K562 (cell line): ENCODE results near the gene TUBB2A. TPM values are rescaled to one million over a fixed set of nuclear protein-coding genes. Genes with fewer than 3 reads are reported as not detected.
A peak's percentile ranks its signal among the peaks of the same experiment; 100 is the strongest.

Source experiments
- EGR1 ChIP-seq: fragments of 450-650 bp; conservative IDR thresholded peaks from 2 replicates; pipeline ENCODE4 v1.6.1; 2017; ENCODE audit warnings: mild to moderate bottlenecking
- EHMT2 ChIP-seq: fragments of 450-650 bp; IDR thresholded peaks from 2 replicates; pipeline ENCODE4 v1.6.1; 2018; ENCODE audit warnings: antibody characterized with exemption
- EP300 ChIP-seq: IDR thresholded peaks from 2 replicates; pipeline ENCODE4 v1.6.1; 2012; ENCODE audit warnings: low read length, improper control_type of control experiment
- KDM1A ChIP-seq, 2 experiments: fragments of 450-650 bp; IDR thresholded peaks; 2 replicates each; pipeline ENCODE4 v1.6.1; 2016; ENCODE audit warnings: mild to moderate bottlenecking in 2 of 2
- MBD2 ChIP-seq: sonication (generic); IDR thresholded peaks from 2 replicates; pipeline ENCODE4 v1.6.1; 2016; ENCODE audit warnings: low read depth, borderline replicate concordance
- MTA1 ChIP-seq: fragments of 450-650 bp; IDR thresholded peaks from 2 replicates; pipeline ENCODE4 v1.6.1; 2017; ENCODE audit warnings: borderline replicate concordance
- PKNOX1 ChIP-seq: fragments of 450-650 bp; IDR thresholded peaks from 2 replicates; pipeline ENCODE4 v1.6.1; 2016
- POLR2AphosphoS5 ChIP-seq: IDR thresholded peaks from 2 replicates; pipeline ENCODE4 v1.6.1; 2011; ENCODE audit warnings: mild to moderate bottlenecking, low read depth, low read length, moderate library complexity; ENCODE audit not compliant: control insufficient read depth, insufficient read depth
- POLR2B ChIP-seq: fragments of 450-650 bp; IDR thresholded peaks from 2 replicates; pipeline ENCODE4 v1.6.1; 2018; ENCODE audit warnings: low read depth; ENCODE audit not compliant: partially characterized antibody
- SMARCE1 ChIP-seq: fragments of 450-650 bp; IDR thresholded peaks from 2 replicates; pipeline ENCODE4 v1.7.1; 2016; ENCODE audit warnings: mild to moderate bottlenecking
- polyA plus RNA-seq, 8 experiments: library from polyadenylated mRNA; depleted of rRNA in 4 of 8; stranded (reverse) in 5 of 8; unstranded in 3 of 8; fragments of >200 nt; fragmentation: Nextera tagmentation in 2 of 8; fragmentation: Illumina TruSeq in 1 of 8; extraction: Ambion mirVana in 2 of 8; extraction: Trizol in 1 of 8; gene quantifications; 2 replicates each; pipeline versions ENCODE4 v1.2.1 to v1.2.3, GENCODE V29; 2011 to 2014; ENCODE audit warnings: inconsistent platforms in 1 of 8, missing spikeins in 1 of 8
- total RNA-seq, 7 experiments: library from RNA; depleted of rRNA in 6 of 7; stranded (reverse); fragments of >200 nt in 6 of 7; fragmentation: Illumina TruSeq in 2 of 7; extraction: Trizol in 2 of 7; gene quantifications; 2 replicates each; pipeline versions ENCODE4 v1.2.1 to v1.2.3, GENCODE V29; 2011 to 2021; ENCODE audit warnings: low replicate concordance in 1 of 7
- TF ChIP-seq, protein P1 (sequence below): fragments of 450-650 bp; IDR thresholded peaks from 2 replicates; pipeline ENCODE4 v1.6.1; 2016; ENCODE audit warnings: mild to moderate bottlenecking, moderate library complexity

TUBB2A gene
- total and polyA plus RNA-seq, 9 of the 15 experiments (the other 6 are each of a cell fraction or from before 2014, with no cell fraction given): 3.6 to 92.1 (median 45.6) TPM

GRCh38 chr6:3171313-3172175, 14.2 kb upstream of the TUBB2A start (continued):
- TF ChIP-seq POLR2AphosphoS5: 0 out of 2 replicates have a peak, but pooled peaks have one; percentile 25
- TF ChIP-seq KDM1A (IDR thresholded peaks at IDR 0.05): peak in 1 of 2 experiments; percentile 55; a peak in 1 of 4 replicates
- peak; percentile 89 for TF ChIP-seq EGR1
- TF ChIP-seq PKNOX1: peak; percentile 60
- TF ChIP-seq MBD2: peak; percentile 37
- 0 out of 2 replicates have a peak, but pooled peaks have one; percentile 23 for TF ChIP-seq SMARCE1
- peak; percentile 52 for TF ChIP-seq EHMT2
- TF ChIP-seq, protein P1, sequence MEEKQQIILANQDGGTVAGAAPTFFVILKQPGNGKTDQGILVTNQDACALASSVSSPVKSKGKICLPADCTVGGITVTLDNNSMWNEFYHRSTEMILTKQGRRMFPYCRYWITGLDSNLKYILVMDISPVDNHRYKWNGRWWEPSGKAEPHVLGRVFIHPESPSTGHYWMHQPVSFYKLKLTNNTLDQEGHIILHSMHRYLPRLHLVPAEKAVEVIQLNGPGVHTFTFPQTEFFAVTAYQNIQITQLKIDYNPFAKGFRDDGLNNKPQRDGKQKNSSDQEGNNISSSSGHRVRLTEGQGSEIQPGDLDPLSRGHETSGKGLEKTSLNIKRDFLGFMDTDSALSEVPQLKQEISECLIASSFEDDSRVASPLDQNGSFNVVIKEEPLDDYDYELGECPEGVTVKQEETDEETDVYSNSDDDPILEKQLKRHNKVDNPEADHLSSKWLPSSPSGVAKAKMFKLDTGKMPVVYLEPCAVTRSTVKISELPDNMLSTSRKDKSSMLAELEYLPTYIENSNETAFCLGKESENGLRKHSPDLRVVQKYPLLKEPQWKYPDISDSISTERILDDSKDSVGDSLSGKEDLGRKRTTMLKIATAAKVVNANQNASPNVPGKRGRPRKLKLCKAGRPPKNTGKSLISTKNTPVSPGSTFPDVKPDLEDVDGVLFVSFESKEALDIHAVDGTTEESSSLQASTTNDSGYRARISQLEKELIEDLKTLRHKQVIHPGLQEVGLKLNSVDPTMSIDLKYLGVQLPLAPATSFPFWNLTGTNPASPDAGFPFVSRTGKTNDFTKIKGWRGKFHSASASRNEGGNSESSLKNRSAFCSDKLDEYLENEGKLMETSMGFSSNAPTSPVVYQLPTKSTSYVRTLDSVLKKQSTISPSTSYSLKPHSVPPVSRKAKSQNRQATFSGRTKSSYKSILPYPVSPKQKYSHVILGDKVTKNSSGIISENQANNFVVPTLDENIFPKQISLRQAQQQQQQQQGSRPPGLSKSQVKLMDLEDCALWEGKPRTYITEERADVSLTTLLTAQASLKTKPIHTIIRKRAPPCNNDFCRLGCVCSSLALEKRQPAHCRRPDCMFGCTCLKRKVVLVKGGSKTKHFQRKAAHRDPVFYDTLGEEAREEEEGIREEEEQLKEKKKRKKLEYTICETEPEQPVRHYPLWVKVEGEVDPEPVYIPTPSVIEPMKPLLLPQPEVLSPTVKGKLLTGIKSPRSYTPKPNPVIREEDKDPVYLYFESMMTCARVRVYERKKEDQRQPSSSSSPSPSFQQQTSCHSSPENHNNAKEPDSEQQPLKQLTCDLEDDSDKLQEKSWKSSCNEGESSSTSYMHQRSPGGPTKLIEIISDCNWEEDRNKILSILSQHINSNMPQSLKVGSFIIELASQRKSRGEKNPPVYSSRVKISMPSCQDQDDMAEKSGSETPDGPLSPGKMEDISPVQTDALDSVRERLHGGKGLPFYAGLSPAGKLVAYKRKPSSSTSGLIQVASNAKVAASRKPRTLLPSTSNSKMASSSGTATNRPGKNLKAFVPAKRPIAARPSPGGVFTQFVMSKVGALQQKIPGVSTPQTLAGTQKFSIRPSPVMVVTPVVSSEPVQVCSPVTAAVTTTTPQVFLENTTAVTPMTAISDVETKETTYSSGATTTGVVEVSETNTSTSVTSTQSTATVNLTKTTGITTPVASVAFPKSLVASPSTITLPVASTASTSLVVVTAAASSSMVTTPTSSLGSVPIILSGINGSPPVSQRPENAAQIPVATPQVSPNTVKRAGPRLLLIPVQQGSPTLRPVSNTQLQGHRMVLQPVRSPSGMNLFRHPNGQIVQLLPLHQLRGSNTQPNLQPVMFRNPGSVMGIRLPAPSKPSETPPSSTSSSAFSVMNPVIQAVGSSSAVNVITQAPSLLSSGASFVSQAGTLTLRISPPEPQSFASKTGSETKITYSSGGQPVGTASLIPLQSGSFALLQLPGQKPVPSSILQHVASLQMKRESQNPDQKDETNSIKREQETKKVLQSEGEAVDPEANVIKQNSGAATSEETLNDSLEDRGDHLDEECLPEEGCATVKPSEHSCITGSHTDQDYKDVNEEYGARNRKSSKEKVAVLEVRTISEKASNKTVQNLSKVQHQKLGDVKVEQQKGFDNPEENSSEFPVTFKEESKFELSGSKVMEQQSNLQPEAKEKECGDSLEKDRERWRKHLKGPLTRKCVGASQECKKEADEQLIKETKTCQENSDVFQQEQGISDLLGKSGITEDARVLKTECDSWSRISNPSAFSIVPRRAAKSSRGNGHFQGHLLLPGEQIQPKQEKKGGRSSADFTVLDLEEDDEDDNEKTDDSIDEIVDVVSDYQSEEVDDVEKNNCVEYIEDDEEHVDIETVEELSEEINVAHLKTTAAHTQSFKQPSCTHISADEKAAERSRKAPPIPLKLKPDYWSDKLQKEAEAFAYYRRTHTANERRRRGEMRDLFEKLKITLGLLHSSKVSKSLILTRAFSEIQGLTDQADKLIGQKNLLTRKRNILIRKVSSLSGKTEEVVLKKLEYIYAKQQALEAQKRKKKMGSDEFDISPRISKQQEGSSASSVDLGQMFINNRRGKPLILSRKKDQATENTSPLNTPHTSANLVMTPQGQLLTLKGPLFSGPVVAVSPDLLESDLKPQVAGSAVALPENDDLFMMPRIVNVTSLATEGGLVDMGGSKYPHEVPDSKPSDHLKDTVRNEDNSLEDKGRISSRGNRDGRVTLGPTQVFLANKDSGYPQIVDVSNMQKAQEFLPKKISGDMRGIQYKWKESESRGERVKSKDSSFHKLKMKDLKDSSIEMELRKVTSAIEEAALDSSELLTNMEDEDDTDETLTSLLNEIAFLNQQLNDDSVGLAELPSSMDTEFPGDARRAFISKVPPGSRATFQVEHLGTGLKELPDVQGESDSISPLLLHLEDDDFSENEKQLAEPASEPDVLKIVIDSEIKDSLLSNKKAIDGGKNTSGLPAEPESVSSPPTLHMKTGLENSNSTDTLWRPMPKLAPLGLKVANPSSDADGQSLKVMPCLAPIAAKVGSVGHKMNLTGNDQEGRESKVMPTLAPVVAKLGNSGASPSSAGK: peak; percentile 39; the same call in 1 of the 2 replicates
- TF ChIP-seq MTA1: peak; percentile 54; the same call in 1 of the 2 replicates
- TF ChIP-seq POLR2B: peak; percentile 54
- peak; percentile 23; the same call in 1 of the 2 replicates for TF ChIP-seq EP300
